Measurements from ENCODE around the gene TCHP.
"Not testable (repeated sequence)": the region's sequence is repeated elsewhere in the genome, so short reads cannot be mapped to it uniquely, and the experiment has no call there.

Gene TCHP

GRCh38 chr12:109878247-109878625 lies 21.8 kb upstream of the TCHP start:
- no peak overlapping the region for H3K4me3 ChIP-seq (ENCODE audit: low read length)

GRCh38 chr12:109878749-109879148 lies 21.3 kb upstream of the TCHP start:
- H3K4me3 ChIP-seq (ENCODE audit: low read length): no peak overlapping the region
- no peak for DNase-seq (ENCODE audit: low read depth, low spot score)

More at GRCh38 chr12:109878247-109878625, 21.8 kb upstream of the TCHP start:
- no peak for DNase-seq (ENCODE audit: low read depth, low spot score)

DNA sequence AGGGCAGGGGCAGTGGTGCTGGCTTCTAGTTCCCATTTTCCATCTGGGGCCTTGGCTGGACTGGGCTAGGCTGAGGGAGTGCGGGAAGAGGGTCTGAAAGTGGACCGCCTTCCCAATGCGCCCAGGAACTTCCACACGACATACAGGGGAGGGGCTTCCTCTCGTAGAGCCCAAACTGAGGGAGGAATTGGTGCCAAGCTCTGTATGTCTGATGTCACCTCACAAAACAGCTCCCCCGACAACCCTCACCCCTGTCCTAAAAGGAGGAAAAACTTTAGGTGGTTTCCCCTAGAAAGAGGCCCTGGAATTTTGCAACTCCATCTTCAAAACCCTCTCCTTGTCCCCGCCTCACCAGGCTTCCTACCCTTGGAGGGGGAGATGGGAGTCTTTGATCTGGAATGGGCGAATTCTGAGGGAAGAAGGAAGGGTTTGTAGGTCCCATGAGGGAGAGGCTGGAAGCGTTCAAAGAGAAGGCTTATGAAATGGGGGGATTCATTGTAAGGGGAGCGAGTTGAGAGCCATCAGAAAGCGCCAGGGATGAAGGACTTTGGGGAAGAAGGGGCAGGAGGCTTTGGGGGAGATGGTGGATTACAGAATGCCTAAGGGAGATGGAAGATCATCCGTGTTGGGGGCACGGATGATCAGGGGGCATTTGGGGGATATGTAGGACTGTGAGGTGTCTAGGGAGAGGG lies 20.6 kb upstream of the TCHP start:
- DNase-seq (ENCODE audit: low read depth, low spot score): no peak
- H3K4me3 ChIP-seq (ENCODE audit: low read length): peak overlapping the region; percentile 74

- peak within 1 kb of the TSS; percentile 74 for H3K4me3 ChIP-seq (ENCODE audit: low read length)
- peak; percentile 63 for DNase-seq (ENCODE audit: low read depth, low spot score)
Observed at GRCh38 chr12:109880043-109880931, 19.8 kb upstream of the TCHP start, which contains the start of gene GLTP. TSS of gene GLTP (minus strand) at chr12:109880541. CDS start at chr12:109880374, 167 bp downstream.

GRCh38 chr12:109880938-109881337 lies 19.1 kb upstream of the TCHP start:
- peak overlapping the region; percentile 58 for H3K4me3 ChIP-seq (ENCODE audit: low read length)
- no peak for DNase-seq (ENCODE audit: low read depth, low spot score)

DNA sequence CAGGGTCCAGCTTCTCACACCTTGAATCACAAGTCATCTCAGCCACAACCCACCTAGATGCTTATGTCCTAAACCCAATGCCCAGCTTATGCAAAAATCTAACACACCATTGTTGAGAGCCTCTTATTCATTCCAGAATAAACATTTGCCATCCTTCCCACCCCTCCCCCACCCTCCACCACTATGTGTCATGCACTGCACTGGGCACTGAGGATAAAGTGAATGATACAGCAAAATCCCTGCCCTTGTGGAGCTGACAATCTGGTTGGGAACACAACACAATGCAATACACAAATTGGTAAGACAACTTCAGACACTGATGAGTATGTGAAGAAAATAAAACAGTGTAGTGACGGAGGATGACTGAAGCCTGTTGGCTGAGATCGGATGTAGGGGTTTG lies 18.3 kb upstream of the TCHP start:
- DNase-seq (ENCODE audit: low read depth, low spot score): no peak
- H3K4me3 ChIP-seq (ENCODE audit: low read length): no peak overlapping the region

DNA sequence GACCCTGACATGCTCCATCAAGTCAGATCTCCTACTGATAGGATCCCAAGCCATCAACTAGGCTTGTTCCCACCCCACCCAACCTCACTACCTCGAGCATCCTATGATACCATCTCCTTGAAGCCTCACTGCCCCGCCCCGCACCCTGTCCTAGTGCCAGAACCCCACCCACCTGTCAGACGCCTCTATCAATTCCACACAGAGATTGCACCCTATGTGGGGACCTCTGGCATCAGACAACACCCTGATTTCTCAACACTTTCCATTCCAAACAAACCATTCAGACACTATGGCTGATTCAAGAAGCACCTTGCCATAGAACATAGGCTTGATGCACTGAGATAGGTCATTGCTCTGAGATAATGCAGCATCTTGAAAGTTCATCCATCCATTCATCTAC lies 16.6 kb upstream of the TCHP start:
- H3K4me3 ChIP-seq (ENCODE audit: low read length): no peak overlapping the region
- no peak for DNase-seq (ENCODE audit: low read depth, low spot score)

DNA sequence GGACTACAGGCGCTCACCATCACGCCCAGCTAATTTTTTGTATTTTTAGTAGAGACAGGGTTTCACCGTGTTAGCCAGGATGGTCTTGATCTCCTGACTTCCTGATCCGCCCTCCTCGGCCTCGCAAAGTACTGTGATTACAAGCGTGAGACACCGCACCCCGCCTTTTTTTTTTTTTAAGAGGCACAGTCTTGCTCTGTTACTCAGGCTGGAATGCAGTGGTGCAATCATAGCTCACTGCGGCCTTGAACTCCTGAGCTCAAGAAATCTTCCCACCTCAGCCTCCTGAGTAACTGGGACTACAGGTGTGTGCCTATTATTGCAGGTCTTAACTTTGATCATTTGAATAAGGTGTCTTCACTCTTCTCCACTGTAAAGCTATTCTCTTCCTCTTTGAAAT lies 14.5 kb upstream of the TCHP start:
- H3K4me3 ChIP-seq (ENCODE audit: low read length): no peak overlapping the region
- DNase-seq (ENCODE audit: low read depth, low spot score): no peak

DNA sequence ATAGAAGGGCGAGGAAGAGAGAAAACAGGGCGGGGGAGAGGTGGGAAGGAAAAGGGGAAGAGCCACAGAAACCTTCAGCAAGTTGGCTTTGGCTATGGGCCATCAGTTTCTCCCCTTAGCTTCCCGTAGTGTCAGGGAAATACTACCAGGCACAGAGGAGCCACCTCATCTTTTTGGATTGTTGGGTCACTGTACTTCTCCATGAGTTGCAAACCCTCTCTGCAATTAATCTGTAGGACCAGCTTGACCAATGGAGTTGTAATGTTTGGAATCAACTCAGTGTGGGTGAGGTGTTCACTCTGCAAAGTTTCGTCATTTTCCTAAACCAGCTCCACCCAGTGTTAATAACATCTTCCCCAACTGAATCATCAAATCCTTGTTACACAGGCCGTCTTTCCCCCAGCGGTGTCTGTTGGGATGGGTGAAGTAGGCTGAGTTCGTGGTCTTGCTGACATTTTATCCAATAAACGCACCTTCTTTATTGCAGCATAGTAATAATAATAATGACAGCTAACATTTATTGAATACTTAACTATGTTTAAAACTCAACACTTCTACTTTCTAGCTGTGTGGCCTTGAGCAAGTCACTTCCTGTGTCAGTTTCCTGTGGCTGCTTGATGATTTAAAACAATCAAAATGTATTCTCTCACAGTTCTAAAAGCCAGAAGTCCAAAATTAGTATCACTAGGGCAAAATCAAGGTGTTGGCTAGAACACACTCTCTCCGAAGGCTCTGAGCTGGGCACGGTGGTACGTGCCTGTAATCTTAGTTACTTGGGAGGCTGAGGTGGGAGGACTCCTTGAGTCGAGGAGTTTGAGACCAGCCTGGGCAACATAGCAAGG lies 11.7 kb upstream of the TCHP start:
- H3K4me3 ChIP-seq (ENCODE audit: low read length): no peak overlapping the region
- DNase-seq (ENCODE audit: low read depth, low spot score): no peak

- no peak overlapping the region for H3K4me3 ChIP-seq (ENCODE audit: low read length)
- DNase-seq (ENCODE audit: low read depth, low spot score): no peak
Observed at GRCh38 chr12:109890620-109891170, 9.4 kb upstream of the TCHP start.

DNA sequence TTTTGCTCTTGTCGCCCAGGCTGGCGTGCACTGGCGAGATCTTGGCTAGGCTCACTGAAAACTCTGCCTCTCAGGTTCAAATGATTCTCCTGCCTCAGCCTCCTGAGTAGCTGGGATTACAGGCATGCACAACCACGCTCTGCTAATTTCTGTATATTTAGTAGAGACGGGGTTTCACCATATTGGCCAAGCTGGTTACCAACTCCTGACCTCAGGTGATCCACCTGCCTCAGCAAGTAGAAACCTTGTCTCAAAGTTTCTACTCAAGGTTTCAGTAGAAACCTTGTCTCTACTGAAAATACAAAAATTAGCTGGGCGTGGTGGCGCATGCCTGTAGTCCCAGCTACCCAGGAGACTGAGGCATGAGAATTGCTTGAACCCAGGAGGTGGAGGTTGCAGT lies 8.3 kb upstream of the TCHP start:
- not testable (repeated sequence) for DNase-seq (ENCODE audit: low read depth, low spot score); H3K4me3 ChIP-seq (ENCODE audit: low read length)

GRCh38 chr12:109892165-109892715 lies 7.8 kb upstream of the TCHP start:
- no peak overlapping the region for H3K4me3 ChIP-seq (ENCODE audit: low read length)

GRCh38 chr12:109892748-109893147 lies 7.3 kb upstream of the TCHP start:
- H3K4me3 ChIP-seq (ENCODE audit: low read length): no peak overlapping the region
- peak; percentile 39 for DNase-seq (ENCODE audit: low read depth, low spot score)

More at GRCh38 chr12:109892165-109892715, 7.8 kb upstream of the TCHP start:
- DNase-seq (ENCODE audit: low read depth, low spot score): no peak

DNA sequence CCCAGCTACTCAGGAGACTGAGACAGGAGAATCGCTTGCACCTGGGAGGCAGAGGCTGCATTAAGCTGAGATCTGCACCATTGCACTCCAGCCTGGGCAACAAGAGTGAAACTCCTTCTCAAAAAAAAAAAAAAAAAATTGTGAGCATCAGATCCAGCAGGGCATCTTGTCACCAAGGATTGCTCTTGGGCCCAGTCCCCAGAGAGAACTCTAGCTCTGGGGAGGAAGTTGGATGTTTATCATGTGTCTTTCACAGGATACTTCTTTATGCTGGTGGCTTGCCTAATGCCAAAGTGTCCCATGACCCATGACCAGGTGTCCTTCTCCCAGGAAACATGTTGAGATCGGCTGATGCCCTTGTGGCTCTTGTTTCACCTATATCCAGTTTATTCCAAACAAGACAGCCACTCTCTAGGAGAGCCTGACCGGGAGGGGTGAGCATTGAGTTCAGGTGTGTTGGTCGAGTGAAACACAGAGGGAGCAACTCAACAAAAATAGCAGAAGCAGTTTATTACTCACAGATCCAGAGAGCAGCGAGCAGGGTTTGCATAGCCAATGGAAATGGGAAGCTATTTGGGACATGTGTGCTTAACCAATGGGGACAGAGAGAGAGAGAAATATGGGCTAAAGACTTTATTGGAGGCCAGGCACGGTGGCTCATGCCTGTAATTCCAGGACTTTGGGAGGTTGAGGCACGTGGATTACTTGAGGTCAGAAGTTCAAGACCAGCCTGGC lies 6.6 kb upstream of the TCHP start:
- DNase-seq (ENCODE audit: low read depth, low spot score): no peak
- H3K4me3 ChIP-seq (ENCODE audit: low read length): no peak overlapping the region

GRCh38 chr12:109894939-109895338 lies 5.1 kb upstream of the TCHP start:
- DNase-seq (ENCODE audit: low read depth, low spot score): no peak

GRCh38 chr12:109896188-109896587 lies 3.9 kb upstream of the TCHP start:
- no peak overlapping the region for H3K4me3 ChIP-seq (ENCODE audit: low read length)
- DNase-seq (ENCODE audit: low read depth, low spot score): no peak

More at GRCh38 chr12:109894939-109895338, 5.1 kb upstream of the TCHP start:
- H3K4me3 ChIP-seq (ENCODE audit: low read length): no peak overlapping the region

- H3K4me3 ChIP-seq (ENCODE audit: low read length): no peak overlapping the region
- DNase-seq (ENCODE audit: low read depth, low spot score): no peak
Observed at GRCh38 chr12:109897029-109897428, 3.0 kb upstream of the TCHP start.

GRCh38 chr12:109899345-109899744 lies 729 bp upstream of the TCHP start:
- peak overlapping the region; percentile 76 for H3K4me3 ChIP-seq (ENCODE audit: low read length)
- DNase-seq (ENCODE audit: low read depth, low spot score): not testable (repeated sequence)
